ENCODE data around the gene FGD3.

GRCh38 chr9:93041108-93041802 lies 93.9 kb downstream of the FGD3 start:
- TF ChIP-seq, protein P1, sequence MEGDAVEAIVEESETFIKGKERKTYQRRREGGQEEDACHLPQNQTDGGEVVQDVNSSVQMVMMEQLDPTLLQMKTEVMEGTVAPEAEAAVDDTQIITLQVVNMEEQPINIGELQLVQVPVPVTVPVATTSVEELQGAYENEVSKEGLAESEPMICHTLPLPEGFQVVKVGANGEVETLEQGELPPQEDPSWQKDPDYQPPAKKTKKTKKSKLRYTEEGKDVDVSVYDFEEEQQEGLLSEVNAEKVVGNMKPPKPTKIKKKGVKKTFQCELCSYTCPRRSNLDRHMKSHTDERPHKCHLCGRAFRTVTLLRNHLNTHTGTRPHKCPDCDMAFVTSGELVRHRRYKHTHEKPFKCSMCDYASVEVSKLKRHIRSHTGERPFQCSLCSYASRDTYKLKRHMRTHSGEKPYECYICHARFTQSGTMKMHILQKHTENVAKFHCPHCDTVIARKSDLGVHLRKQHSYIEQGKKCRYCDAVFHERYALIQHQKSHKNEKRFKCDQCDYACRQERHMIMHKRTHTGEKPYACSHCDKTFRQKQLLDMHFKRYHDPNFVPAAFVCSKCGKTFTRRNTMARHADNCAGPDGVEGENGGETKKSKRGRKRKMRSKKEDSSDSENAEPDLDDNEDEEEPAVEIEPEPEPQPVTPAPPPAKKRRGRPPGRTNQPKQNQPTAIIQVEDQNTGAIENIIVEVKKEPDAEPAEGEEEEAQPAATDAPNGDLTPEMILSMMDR (IDR thresholded peaks at IDR 0.05), result no peak
- TF ChIP-seq ZFX (IDR thresholded peaks at IDR 0.05; ENCODE audit: borderline replicate concordance), result no peak
